ENCODE results near the gene ENPP3.

Gene ENPP3

GRCh38 chr6:131787766-131788712 lies 150.9 kb downstream of the ENPP3 start:
- CTCF ChIA-PET: interaction anchor here (0.6 to 2.0 kb wide), 2 partner anchors 93 to 205 kb away, joined by 5 to 9 read pairs; no protein-coding TSS in a partner anchor
- no peak overlapping the region for H3K27ac ChIP-seq (ENCODE audit: extremely low read depth, low read depth, low read length)

GRCh38 chr6:131789219-131789618 lies 152.1 kb downstream of the ENPP3 start:
- H3K4me3 ChIP-seq (ENCODE audit: low read depth, low read length): no peak overlapping the region
- no peaks in the 10 kb centered on the region for H3K9me3 ChIP-seq (ENCODE audit: control insufficient read depth, insufficient read depth, low read depth, low read length)
- POLR2A ChIA-PET: no interaction called here
- no peak overlapping the region for H3K27ac ChIP-seq (ENCODE audit: extremely low read depth, low read depth, low read length)
- CTCF ChIA-PET: interaction anchor here (2.0 kb wide), 1 partner anchor 94 kb away, joined by 9 read pairs; no protein-coding TSS in a partner anchor
- H3K36me3 ChIP-seq (ENCODE audit: control insufficient read depth in 2 of 2, insufficient read depth in 1 of 2, low read length in 2 of 2): no peaks in the 10 kb centered on the region
- H3K4me1 ChIP-seq (ENCODE audit: control insufficient read depth, insufficient read depth, low read length): no peaks in the 10 kb centered on the region
- TF ChIP-seq TCF7L2 (IDR thresholded peaks at IDR 0.05; ENCODE audit: borderline replicate concordance, low read depth, low read length): no peak
- no peak for TF ChIP-seq ZNF202 (tag by site-specific recombination; IDR thresholded peaks at IDR 0.05; ENCODE audit: borderline replicate concordance)
- TF ChIP-seq ZNF571 (tag by site-specific recombination; IDR thresholded peaks at IDR 0.05): no peak
- no peak for TF ChIP-seq ZNF664 (tag by site-specific recombination; IDR thresholded peaks at IDR 0.05)
- TF ChIP-seq ZNF121 (tag by site-specific recombination; IDR thresholded peaks at IDR 0.05): no peak
- no peak for TF ChIP-seq ZNF274 (IDR thresholded peaks at IDR 0.05; ENCODE audit: low read length)
- no peak for TF ChIP-seq ZNF274 (tag by site-specific recombination; IDR thresholded peaks at IDR 0.05; ENCODE audit: borderline replicate concordance)
- no peak for TF ChIP-seq ZNF148 (tag by site-specific recombination; IDR thresholded peaks at IDR 0.05; ENCODE audit: borderline replicate concordance)
- TF ChIP-seq SP7 (tag by site-specific recombination; IDR thresholded peaks at IDR 0.05): no peak
- TF ChIP-seq ZNF624 (tag by site-specific recombination; IDR thresholded peaks at IDR 0.05): no peak

More at GRCh38 chr6:131787766-131788712, 150.9 kb downstream of the ENPP3 start:
- no peaks in the 10 kb centered on the region for H3K4me1 ChIP-seq (ENCODE audit: control insufficient read depth, insufficient read depth, low read length)
- TF ChIP-seq BCL6B (tag by site-specific recombination; IDR thresholded peaks at IDR 0.05) (no peak), ZNF302 (tag by site-specific recombination; IDR thresholded peaks at IDR 0.05; ENCODE audit: low read depth) (no peak), ATF2 (tag by site-specific recombination; IDR thresholded peaks at IDR 0.05; ENCODE audit: low read depth) (no peak), ZNF830 (tag by site-specific recombination; IDR thresholded peaks at IDR 0.05; ENCODE audit: low read depth) (no peak), ZNF362 (tag by site-specific recombination; IDR thresholded peaks at IDR 0.05) (no peak), AEBP2 (tag by site-specific recombination; IDR thresholded peaks at IDR 0.05; ENCODE audit: borderline replicate concordance) (no peak), ZNF449 (tag by site-specific recombination; IDR thresholded peaks at IDR 0.05) (no peak), ZNF670 (tag by site-specific recombination; IDR thresholded peaks at IDR 0.05; ENCODE audit: low read depth) (no peak)
- H3K36me3 ChIP-seq (ENCODE audit: control insufficient read depth in 2 of 2, insufficient read depth in 1 of 2, low read length in 2 of 2): no peaks in the 10 kb centered on the region
- H3K4me3 ChIP-seq (ENCODE audit: low read depth, low read length): no peak overlapping the region
- no peaks in the 10 kb centered on the region for H3K9me3 ChIP-seq (ENCODE audit: control insufficient read depth, insufficient read depth, low read depth, low read length)
- POLR2A ChIA-PET: no interaction called here
